Measurements from ENCODE around the gene CTSA.

CTSA gene

DNA sequence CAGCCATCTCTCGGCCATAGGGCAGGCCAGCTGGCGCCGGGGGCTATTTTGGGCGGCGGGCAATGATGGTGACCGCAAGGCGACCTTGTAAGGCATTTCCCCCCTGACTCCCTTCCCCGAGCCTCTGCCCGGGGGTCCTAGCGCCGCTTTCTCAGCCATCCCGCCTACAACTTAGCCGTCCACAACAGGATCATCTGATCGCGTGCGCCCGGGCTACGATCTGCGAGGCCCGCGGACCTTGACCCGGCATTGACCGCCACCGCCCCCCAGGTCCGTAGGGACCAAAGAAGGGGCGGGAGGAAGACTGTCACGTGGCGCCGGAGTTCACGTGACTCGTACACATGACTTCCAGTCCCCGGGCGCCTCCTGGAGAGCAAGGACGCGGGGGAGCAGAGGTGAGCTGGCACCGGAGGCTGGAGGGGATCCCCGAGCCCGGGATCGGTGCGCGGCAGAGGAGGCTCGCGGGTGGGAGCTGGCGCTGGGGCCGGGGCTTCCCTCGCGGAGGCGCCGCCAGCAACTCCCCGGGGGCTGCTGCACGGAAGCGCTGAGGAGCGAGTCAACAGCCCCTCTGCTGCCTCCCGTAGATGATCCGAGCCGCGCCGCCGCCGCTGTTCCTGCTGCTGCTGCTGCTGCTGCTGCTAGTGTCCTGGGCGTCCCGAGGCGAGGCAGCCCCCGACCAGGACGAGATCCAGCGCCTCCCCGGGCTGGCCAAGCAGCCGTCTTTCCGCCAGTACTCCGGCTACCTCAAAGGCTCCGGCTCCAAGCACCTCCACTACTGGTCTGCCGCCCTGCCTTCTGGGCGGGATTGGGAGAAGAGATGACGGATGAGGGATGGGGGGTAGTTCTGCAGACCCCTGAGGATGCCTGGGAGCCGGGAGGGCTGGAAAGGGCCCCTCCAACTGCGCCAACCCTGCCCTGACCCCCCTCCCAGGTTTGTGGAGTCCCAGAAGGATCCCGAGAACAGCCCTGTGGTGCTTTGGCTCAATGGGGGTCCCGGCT lies at the start of gene CTSA, which contains the start of gene NEURL2:
TSS of gene CTSA (plus strand) at position 351 of the 999 bp plus-strand sequence. CDS start at position 585, 234 bp downstream.
TSS of gene NEURL2 (minus strand) at position 224 of the 999 bp plus-strand sequence. CDS start at position 7, 217 bp downstream.
- peak; percentile 87 for DNase-seq (ENCODE audit: low spot score)

DNA sequence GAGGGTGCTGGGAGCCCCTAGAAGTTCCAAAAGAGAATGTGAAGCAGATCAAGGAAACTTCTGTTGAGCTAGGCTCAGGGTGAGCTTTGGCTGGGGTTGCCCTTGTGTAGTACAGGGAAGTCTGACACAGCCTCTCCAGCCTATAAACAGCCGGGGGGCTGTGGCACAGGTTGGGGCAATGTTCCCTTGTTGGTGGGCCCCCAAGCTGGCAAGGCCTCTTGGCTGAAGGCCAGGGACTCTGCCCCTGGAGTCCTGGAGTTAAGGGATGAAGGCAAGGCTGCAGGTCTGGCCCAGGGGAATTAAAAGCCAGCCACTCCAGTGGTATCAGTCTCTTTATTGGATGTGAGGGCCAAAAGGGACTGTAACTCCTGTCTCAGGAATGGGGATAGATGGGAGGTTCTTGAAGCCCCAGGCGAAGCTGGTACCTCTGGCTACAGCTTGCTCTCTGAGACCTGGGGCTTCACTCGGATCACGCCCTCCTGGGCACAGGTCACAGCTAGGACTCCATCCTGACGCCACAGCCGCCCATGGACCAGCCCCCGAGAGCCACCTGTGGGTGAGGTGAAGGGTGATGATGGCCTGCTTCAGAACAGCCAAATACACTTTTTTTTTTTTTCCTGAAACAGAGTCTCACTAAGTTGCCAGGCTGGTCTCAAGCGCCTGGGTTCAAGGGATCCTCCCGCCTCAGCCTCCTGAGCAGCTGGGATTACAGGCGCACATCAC lies 49.6 kb upstream of the CTSA start:
- no peak for DNase-seq (ENCODE audit: low spot score)

DNA sequence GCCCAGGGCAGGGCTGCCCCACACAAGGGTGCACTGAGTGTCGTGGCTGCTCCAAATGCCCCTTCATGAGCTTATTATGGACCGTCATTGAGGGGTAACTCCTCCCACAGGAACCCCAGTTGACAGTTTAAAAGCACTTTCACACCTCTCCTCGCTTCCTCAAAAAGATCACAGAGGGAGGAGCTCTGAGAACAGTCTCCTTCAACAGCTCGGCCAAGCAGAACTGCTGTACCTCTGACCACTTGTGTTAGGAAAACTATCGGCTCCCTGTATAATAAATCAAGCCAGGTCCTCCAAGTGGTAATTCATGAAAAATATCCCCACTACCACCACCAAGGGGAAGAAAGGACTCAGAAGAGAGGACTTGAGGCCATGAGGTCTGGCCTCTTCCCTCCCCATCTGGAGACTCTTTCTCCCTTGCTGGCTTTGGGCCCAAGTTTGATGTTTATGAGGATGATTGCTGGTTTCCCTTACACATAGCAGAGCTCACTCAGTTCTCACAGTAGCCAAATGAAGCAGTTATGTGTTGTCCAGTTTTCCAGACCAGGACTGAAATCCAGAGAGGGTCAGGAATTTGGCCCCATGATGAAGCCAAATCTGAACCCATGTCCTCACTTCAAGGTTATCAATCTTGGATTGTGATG lies 48.8 kb upstream of the CTSA start:
- no peak for DNase-seq (ENCODE audit: low spot score)

DNA sequence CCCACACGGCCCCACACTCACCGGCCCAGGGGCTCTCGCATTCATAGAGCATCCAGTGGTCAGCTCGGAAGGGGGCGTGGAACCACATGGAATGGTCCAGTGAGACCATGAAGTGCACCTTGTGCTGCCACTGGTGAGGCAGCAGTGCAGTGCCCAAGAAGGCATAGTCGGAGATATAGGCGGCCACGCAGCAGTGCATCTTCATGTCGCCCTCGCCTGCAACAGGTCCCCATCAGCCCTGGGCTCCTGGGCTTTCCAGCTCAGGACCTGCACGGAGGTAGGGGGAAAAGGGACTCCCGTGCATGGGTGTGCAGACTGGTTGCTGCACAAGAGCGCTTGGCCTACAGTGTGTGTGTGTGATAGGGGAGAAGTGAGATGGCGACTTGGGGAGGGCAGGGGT lies 47.6 kb upstream of the CTSA start:
- DNase-seq (ENCODE audit: low spot score), result no peak

DNA sequence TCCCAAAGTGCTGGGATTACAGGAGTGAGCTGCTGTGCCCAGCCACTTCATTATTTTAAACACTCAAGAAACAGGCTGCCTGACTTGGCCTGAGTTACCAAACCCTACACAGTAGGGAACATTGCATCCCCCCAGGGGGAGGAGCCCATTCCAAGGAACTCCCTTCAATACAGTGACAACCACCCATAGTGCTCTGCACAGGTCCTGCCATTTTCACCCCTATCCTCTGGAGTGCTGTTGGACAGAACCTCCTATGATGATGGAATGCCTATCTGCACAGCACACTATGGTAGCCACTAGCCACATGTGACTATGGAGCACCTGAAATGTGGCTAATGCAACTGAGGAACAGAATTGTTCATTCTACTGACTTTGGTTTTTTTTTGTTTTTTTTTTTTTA lies 45.7 kb upstream of the CTSA start:
- DNase-seq (ENCODE audit: low spot score), result no peak

DNA sequence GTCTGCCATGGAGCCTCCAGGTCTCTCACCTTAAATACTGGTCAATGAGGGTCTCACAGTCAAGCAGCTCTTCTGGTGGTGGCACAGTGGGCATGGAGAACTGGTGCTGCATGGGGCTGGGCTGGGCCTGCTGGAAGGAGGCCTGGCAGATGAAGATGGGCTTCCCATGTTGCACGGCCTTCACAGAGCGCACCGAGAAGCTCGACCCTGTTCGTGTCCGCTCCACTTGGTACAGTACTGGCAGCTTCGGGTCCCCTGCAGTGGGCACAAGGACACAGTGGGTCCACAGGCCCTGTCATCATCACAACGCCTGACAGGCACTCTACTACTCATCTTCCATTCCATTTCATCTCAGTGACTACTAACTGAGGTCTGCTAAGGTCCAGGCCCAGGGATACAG lies 42.7 kb upstream of the CTSA start:
- no peak for DNase-seq (ENCODE audit: low spot score)

DNA sequence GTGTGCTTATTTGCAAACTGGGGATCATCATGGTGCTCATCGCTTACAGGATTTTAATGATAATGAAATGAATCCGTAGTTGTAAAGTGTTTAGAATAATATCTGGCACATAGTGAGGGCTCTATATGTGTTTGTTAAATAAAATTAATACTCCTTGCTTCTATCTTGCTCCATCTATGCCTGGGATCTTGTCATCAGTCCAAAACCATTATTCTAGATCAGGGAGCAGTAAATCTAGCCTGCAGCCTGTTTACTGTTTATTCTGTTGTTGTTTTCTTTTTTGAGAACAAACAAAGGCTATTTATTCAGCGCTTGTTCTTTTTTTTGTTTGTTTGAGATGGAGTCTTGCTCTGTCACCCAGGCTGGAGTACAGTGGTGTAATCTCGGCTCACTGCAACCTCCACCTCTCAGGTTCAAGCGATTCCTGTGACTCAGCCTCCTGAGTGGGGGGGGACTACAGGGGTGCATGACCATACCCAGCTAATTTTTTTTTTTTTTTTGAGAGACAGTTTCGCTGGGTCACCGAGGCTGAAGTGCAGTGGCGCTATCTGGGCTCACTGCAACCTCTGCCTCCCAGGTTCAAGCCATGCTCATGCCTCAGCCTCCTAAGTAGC lies 42.1 kb upstream of the CTSA start:
- DNase-seq (ENCODE audit: low spot score), result no peak

DNA sequence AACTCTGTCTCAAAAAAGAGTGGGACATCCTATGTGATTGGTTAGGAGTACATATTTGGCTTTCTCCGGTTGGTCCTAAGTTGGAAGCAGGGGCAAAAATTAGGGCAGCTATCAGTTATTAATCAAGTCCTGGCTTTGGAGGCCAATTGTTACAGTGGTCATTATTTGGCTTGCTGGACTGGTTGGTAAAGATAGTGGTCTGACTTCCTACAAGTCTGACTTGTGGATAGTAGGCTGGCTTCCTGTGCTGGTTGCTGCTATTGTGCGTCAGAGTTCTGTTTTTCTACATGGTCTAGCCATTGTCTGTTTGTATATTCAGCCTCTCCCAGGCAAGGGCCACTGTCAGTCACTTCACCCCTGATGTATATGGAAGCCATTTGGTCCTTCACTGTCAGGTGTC lies 40.9 kb upstream of the CTSA start:
- no peak for DNase-seq (ENCODE audit: low spot score)

DNA sequence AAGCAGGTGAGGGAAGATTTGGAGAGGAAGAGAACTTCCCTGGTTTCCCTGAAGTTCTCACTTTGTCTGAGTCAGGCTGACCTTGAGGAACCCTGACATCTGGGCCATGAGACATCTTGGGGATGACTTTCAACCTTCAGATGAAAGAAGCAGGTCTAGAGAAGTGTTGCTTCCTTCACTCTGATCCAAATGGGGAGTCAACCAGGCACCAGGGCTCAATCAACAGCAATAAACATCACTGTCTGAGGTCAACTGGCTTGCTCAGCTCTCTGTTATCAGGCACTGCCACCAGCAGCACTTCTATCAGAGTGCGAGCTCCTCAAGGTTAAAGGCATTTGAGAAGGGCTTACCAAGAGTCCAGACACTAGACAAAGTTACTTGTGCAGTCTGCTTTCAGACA lies 40.2 kb upstream of the CTSA start:
- no peak for DNase-seq (ENCODE audit: low spot score)

DNA sequence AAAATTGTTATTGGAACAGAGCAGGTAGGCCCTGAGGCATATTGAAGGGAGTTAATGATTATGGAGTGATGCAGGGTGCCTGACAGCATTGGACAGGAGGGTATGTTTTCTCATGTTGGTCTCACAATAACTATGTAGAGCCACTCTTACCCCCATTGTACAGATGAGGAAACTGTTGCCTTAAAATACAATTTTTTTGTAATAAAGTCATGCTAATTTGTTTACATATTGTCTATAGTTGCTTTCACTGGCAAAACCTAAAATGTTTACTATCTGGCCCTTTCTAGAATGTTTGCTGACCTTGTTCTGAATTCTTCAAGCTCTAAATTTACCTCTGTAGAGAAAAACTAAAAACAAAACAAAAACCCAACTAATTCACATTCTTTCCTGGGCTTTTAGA lies 39.6 kb upstream of the CTSA start:
- no peak for DNase-seq (ENCODE audit: low spot score)

DNA sequence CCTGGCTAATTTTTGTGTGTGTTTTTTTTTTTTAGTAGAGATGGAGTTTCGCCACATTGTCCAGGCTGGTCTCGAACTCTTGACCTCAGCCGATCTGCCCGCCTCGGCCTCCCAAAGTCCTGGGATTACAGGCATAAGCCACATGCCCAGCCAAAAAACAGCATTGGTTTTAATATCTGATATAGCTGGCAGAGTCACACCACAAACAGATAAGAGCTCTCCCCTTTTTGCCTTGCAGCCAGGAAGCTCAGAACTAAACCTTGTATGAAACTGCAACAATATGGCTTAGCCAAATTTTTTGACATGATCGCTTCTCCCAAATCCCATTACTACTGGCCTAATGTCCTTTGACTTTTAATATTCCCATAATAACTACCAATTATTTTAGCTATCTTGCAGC lies 38.8 kb upstream of the CTSA start:
- DNase-seq (ENCODE audit: low spot score), result no peak

DNA sequence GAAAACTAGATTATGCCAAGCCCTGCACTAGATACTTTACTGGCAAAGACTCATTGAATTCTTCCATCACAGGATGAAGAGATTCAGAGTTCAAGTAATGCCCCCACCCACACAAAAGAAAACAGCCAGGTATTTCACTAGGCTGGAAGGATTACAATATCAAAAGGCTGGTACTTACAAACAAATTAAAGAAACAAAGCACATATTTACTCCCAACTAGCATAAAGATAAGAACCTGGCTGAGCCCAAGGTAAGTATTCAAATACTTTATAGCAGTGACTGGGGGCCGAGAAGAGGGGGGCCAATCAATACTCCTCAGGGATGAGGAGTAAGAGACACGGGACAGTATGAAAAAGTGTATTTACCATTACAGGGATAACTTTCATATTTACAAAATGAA lies 37.7 kb upstream of the CTSA start:
- DNase-seq (ENCODE audit: low spot score), result no peak

DNA sequence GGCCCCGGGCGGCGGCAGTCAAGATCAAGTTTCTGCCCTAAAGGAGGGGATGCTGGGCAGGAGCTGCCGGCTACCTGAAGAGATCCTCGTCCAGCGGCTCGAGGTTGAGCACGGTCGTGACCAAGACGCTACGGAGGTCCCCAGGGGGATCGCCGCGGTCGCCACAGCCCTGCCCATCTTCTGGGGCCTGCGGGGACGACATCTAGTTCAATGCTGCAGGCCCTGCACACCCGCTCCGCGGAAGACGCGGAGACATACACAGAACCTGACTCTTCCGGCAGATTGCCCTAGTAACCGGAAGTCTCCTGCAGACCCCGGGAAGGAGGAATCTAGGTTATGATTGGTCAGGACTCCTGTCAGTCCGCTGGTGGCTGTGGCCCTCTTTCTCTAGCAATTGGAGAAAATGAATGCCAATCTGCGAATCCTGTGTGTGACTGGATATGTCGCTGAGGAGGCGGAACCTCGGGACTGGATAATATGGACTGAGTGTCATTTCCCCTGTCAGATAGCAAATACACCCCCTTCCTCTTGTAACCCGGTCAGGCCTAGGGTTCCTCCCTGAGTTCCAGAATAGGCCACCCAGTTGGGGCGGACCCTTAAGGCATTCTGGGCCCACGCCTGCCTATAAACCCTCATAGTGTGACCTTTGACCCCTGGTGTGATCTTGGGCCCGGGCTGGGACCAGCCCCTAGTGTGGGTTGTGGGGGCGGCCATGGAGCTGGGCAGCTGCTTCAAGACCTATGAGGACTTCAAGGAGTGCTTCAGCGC lies 33.8 kb upstream of the CTSA start, which contains the start of the genes ACOT8 and ZSWIM3:
TSS of gene ACOT8 (minus strand) at position 279 of the 768 bp plus-strand sequence. CDS start at position 202, 77 bp downstream.
TSS of gene ZSWIM3 (plus strand) at position 501 of the 768 bp plus-strand sequence. CDS start at position 713, 212 bp downstream.
- DNase-seq (ENCODE audit: low spot score), result peak; percentile 100

DNA sequence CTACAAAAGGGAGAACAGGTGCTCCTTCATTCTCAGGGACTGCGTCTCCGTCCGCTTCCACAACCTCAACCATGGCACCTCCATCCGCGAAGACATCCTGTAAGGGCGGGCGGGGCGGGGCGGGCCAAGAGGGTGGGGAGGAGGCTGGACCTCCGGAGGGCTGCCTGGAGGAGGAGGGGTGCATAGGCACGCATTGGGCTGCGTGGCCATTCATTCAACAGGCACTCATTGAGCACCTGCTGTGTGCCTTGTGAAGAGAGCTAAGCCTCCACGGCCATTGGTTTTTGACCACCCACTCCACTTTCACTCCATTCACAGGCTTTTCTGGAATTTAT lies 33.3 kb upstream of the CTSA start:
- no peak for DNase-seq (ENCODE audit: low spot score)

DNA sequence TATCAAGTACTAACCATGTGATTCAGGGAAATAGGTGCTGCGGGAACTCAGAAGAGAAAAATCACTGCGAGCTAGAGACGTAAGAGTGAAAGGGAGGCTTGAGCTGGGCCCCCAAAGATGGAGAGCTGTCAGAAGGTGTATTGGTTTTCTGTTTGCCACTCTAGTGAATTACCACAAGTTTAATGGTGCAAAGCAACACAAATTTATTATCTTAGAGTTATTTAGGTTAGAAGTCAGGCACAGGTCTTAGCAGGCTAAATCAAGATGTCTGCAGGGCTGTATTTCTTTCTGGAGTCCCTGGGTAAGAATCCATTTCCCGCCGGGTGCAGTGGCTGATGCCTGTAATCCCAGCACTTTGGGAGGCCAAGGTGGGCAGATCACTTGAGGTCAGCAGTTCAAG lies 31.2 kb upstream of the CTSA start:
- no peak for DNase-seq (ENCODE audit: low spot score)

DNA sequence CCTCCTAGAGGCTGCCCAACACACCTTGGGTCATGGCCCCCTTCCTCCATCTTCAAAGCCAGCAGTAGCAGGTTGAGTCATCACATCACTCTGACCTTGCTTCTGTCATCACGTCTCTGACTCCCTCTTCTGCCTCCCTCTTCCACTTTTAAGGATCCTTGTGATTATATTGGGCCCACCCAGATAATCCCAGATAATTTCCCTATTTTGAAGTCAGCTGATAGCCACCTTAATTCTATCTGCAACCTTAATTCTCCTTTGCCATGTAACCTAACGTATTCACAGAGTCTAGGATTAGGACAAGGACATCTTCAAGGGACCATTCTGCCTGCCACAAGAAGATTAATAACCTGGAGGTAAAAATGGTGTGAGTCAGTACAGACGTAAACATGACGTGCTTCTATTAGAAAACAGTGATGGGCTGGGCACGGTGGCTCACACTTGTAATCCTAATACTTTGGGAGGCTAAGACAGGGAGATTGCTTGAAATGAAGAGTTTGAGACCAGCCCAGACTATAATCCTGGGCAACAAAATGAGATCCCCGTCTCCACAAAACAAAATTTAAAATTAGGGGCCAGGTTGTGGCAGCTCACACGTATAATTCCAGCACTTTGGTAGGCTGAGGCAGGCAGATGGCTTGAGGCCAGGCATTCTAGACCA lies 30.4 kb upstream of the CTSA start:
- DNase-seq (ENCODE audit: low spot score), result no peak

DNA sequence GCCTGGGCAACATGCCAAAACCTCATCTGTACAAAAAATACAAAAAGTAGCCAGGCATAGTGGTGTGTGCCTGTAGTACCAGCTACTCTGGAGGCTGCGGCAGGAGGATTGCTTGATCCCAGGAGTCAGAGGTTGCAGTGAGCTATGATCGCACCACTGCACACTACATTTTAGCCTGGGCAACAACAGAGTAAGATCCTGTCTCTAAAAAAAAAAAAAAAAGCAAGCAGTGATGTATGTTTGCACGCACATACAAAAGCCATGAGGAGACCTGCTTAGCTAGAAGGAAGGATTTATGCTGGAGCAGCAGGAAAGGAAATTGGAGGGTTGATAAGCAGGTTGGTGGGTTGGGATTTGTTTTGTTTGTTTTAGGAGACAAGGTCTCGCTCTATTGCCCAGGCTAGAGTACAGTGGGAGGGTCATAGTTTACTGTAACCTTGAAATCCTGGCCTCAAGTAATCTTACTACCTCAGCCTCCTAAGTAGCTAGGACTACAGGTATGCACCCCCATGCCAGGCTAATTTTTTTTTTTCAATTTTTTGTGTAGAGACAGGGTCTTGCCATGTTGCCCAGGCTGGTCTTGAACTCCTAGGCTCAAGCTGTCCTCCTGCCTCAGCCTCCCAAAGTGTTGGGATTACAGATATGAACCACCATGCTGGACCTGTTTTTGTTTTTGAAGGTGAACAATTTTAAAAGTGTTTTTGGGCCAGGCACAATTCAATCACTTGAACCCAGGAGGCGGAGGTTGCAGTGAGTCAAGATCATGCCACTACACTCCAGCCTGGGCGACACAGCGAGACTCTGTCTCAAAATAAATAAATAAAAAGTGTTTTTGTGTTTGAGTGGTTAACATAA lies 29.7 kb upstream of the CTSA start:
- no peak for DNase-seq (ENCODE audit: low spot score)

DNA sequence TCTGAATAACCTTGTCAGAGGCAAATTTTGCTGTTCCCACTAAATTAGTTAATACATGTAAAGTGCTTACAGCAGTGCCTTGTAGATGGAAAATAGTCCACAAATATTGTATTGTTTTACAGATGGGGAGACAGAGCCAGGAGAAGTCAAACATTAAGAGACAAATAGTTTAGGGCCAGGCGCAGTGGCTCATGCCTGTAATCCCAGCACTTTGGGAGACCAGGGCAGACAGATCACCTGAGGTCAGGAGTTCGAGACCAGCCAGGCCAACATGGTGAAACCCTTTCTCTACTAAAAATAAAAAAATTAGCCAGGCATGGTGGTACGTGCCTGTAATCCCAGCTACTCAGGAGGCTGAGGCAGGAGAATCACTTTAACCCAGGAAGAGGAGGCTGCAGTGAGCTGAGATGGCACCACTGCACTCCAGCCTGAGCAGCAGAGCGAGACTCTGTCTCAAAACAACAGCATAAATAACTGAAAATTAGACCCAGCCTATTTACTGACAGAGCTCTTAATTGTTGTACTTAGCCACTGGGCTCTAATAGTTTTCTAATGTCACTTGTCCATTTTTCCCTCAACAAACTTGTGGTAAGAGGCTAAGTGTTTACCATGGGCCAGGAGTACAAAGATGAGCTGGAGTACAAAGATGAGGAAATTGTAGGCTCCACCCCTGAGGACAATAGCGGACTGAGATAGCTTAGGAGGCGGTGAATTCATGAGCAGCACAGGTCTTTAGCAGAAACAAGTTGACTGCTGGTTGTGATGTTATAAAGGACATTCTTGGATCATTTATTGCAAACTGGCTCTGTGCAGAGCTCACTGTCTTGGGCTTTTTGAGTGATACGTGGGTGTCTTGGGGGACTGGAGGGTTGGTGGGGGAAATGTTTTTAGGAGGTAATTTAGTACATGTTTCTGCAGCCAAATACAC lies 27.3 kb upstream of the CTSA start:
- DNase-seq (ENCODE audit: low spot score), result no peak

DNA sequence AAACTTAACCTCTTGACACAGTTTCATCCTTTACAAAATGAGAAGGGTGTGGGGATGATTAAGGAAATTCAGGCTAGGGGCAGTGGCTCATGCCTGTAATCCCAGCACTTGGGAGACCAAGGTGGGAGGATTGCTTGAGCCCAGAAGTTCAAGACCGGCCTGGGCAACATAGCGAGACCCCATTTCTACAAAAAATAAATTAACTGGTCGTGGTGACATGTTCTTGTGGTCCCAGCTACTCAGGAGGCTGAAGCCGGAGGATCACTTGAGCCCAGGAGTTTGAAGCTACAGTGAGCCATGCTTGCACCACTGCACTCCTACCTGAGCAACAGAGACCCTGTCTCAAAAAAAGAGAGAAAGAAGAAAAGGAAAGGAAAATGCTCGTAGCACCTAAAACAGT lies 24.7 kb upstream of the CTSA start:
- no peak for DNase-seq (ENCODE audit: low spot score)

Data from kidney capillary endothelial cell (primary cell).